H1 (cell line): ENCODE results near the gene SNAPC1. TPM values are rescaled to one million over a fixed set of nuclear protein-coding genes. Genes with fewer than 3 reads are reported as not detected.

Experiments used
- CTCF ChIA-PET: fragments of 300-600 bp; sonication (Branson Sonifier 250); formaldehyde crosslinking; loops from one replicate; lab custom pipeline; 2021; ENCODE audit not compliant: partially characterized antibody; lab: Charles Lee
- POLR2A ChIA-PET: fragments of 300-600 bp; sonication (Branson Sonifier 250); formaldehyde crosslinking; loops from one replicate; lab custom pipeline; 2021; ENCODE audit warnings: inconsistent platforms; ENCODE audit not compliant: partially characterized antibody; lab: Charles Lee
- DNase-seq, 2 experiments: peaks; one replicate each; pipeline versions ENCODE4 v3.0.0 to v3.0.0-alpha.2; 2010 to 2022; ENCODE audit warnings: low spot score in 2 of 2, low read depth in 1 of 2, mixed read lengths in 1 of 2
- FAIRE-seq: peaks from 2 replicates; lab custom pipeline; 2011; peaks lifted over from hg19 to GRCh38; lab: Jason Lieb, UNC
- H2AFZ ChIP-seq: 2 replicates; pipeline ENCODE4 v1.8.1; 2012; ENCODE audit warnings: low read length, inconsistent platforms
- H2AK5ac ChIP-seq: 2 replicates; pipeline ENCODE4 v1.6.1; 2013; ENCODE audit warnings: low read depth, low read length
- H2BK120ac ChIP-seq: replicated peaks from 2 replicates; pipeline ENCODE3; 2013; ENCODE audit warnings: low read depth, low read length, inconsistent platforms
- H2BK12ac ChIP-seq: 2 replicates; pipeline ENCODE4 v1.6.1; 2013; ENCODE audit warnings: low read depth, low read length
- H2BK15ac ChIP-seq: 2 replicates; pipeline ENCODE4 v1.6.1; 2013; ENCODE audit warnings: low read length
- H2BK20ac ChIP-seq: 2 replicates; pipeline ENCODE4 v1.6.1; 2013; ENCODE audit warnings: low read length
- H2BK5ac ChIP-seq: 2 replicates; pipeline ENCODE4 v1.6.1; 2013; ENCODE audit warnings: low read depth, low read length
- H3K14ac ChIP-seq: 2 replicates; pipeline ENCODE4 v1.6.1; 2013; ENCODE audit warnings: inconsistent platforms; ENCODE audit not compliant: insufficient read length
- H3K18ac ChIP-seq: 2 replicates; pipeline ENCODE4 v1.6.1; 2013; ENCODE audit warnings: low read length; ENCODE audit errors: extremely low read depth
- H3K23ac ChIP-seq: 2 replicates; pipeline ENCODE4 v1.6.1; 2013; ENCODE audit warnings: inconsistent platforms; ENCODE audit not compliant: insufficient read length
- H3K23me2 ChIP-seq: 2 replicates; pipeline ENCODE4 v1.6.1; 2013; ENCODE audit warnings: low read depth, low read length
- H3K27ac ChIP-seq: 2 replicates; pipeline ENCODE4 v1.6.1; 2011; ENCODE audit warnings: low read depth, low read length, inconsistent platforms
- H3K27me3 ChIP-seq, 4 experiments: replicated peaks in 1 of 4; 1 replicate in 1 of 4; 2 replicates in 3 of 4; pipeline versions ENCODE4 v1.6.1 to v1.8.1; 2011 to 2013; ENCODE audit warnings: low read length in 3 of 4, mild to moderate bottlenecking in 3 of 4, inconsistent platforms in 2 of 4, mixed read lengths in 2 of 4, moderate library complexity in 1 of 4; ENCODE audit not compliant: control insufficient read depth in 3 of 4, insufficient read depth in 3 of 4; ENCODE audit errors: extremely low read depth in 1 of 4
- H3K36me3 ChIP-seq, 4 experiments: 2 replicates each; pipeline versions ENCODE4 v1.6.1 to v1.8.1; 2011 to 2013; ENCODE audit warnings: mild to moderate bottlenecking in 4 of 4, low read length in 3 of 4, moderate library complexity in 2 of 4, control low read depth in 1 of 4, inconsistent platforms in 1 of 4; ENCODE audit not compliant: insufficient read depth in 4 of 4, control insufficient read depth in 2 of 4
- H3K4ac ChIP-seq: replicated peaks from 2 replicates; pipeline ENCODE3; 2013; ENCODE audit warnings: low read length, low read depth, mixed read lengths, inconsistent platforms; ENCODE audit not compliant: insufficient read length
- H3K4me1 ChIP-seq, 4 experiments: replicated peaks in 1 of 4; 1 replicate in 1 of 4; 2 replicates in 3 of 4; pipeline versions ENCODE4 v1.6.1 to v1.8.1; 2011 to 2013; ENCODE audit warnings: low read length in 3 of 4, inconsistent platforms in 2 of 4, mixed read lengths in 1 of 4; ENCODE audit not compliant: insufficient read depth in 4 of 4, control insufficient read depth in 3 of 4
- H3K4me2 ChIP-seq, 2 experiments: 2 replicates each; pipeline versions ENCODE4 v1.6.1 to v1.8.1; 2011 to 2013; ENCODE audit warnings: low read depth in 2 of 2, low read length in 2 of 2, control low read depth in 1 of 2, inconsistent platforms in 1 of 2, mild to moderate bottlenecking in 1 of 2; ENCODE audit not compliant: insufficient read depth in 1 of 2
- H3K4me3 ChIP-seq, 4 experiments: fragments of 200-600, 300-600 bp in 1 of 4; sonication (generic), shearing (Covaris generic), sonication (Bioruptor Twin) in 1 of 4; 2 replicates each; pipeline versions ENCODE4 v1.5.1 to v1.8.1; 2011 to 2016; ENCODE audit warnings: low read length in 4 of 4, low read depth in 3 of 4, control low read depth in 2 of 4, inconsistent platforms in 2 of 4, mild to moderate bottlenecking in 2 of 4, mixed read lengths in 1 of 4, moderate library complexity in 1 of 4; ENCODE audit not compliant: insufficient read depth in 2 of 4; ENCODE audit errors: extremely low read depth in 1 of 4
- H3K56ac ChIP-seq: replicated peaks from 2 replicates; pipeline ENCODE3; 2013; ENCODE audit warnings: low read depth, mild to moderate bottlenecking, mixed read lengths, low read length, inconsistent platforms; ENCODE audit not compliant: insufficient read length
- H3K79me1 ChIP-seq: 2 replicates; pipeline ENCODE4 v1.6.1; 2013; ENCODE audit warnings: low read depth, low read length, control low read depth
- H3K79me2 ChIP-seq, 2 experiments: 2 replicates each; pipeline versions ENCODE4 v1.6.1 to v1.8.1; 2012 to 2013; ENCODE audit warnings: low read length in 2 of 2, mild to moderate bottlenecking in 2 of 2, inconsistent platforms in 1 of 2; ENCODE audit not compliant: insufficient read depth in 2 of 2, control insufficient read depth in 1 of 2
- H3K9ac ChIP-seq, 4 experiments: replicated peaks in 1 of 4; 1 replicate in 1 of 4; 2 replicates in 3 of 4; pipeline versions ENCODE4 v1.6.1 to v1.8.1; 2011 to 2013; ENCODE audit warnings: low read depth in 3 of 4, low read length in 3 of 4, control low read depth in 2 of 4, mild to moderate bottlenecking in 2 of 4, moderate library complexity in 2 of 4, inconsistent platforms in 1 of 4; ENCODE audit errors: extremely low read depth in 1 of 4
- H3K9me3 ChIP-seq, 2 experiments: 2 replicates each; pipeline versions ENCODE4 v1.6.1 to v1.8.1; 2012 to 2013; ENCODE audit warnings: mild to moderate bottlenecking in 2 of 2, moderate library complexity in 2 of 2, control low read depth in 1 of 2, inconsistent platforms in 1 of 2, low read depth in 1 of 2, low read length in 1 of 2, mixed read lengths in 1 of 2; ENCODE audit not compliant: insufficient read depth in 2 of 2
- H4K20me1 ChIP-seq, 2 experiments: replicated peaks in 1 of 2; 2 replicates each; pipeline versions ENCODE3 to v1.8.1; 2011 to 2013; ENCODE audit warnings: inconsistent platforms in 2 of 2, low read length in 2 of 2, mild to moderate bottlenecking in 1 of 2; ENCODE audit not compliant: insufficient read depth in 2 of 2, control insufficient read depth in 1 of 2
- H4K5ac ChIP-seq: 2 replicates; pipeline ENCODE4 v1.6.1; 2013; ENCODE audit warnings: low read length, low read depth, mixed read lengths, inconsistent platforms; ENCODE audit not compliant: insufficient read length
- H4K8ac ChIP-seq: 2 replicates; pipeline ENCODE4 v1.8.0; 2013; ENCODE audit warnings: mild to moderate bottlenecking, moderate library complexity, low read length, inconsistent platforms; ENCODE audit not compliant: insufficient read depth; ENCODE audit errors: extremely low read depth
- H4K91ac ChIP-seq: replicated peaks from 2 replicates; pipeline ENCODE3; 2013; ENCODE audit warnings: low read length, mixed read lengths, inconsistent platforms; ENCODE audit not compliant: insufficient read length
- EP300 ChIP-seq, 2 experiments: IDR thresholded peaks; 1 replicate in 1 of 2; 2 replicates in 1 of 2; pipeline ENCODE4 v1.6.1; 2011 to 2012; ENCODE audit warnings: low read depth in 2 of 2, low read length in 2 of 2, mild to moderate bottlenecking in 2 of 2, borderline replicate concordance in 1 of 2, inconsistent platforms in 1 of 2, moderate library complexity in 1 of 2
- WGBS, 2 experiments: shearing (Covaris generic) in 1 of 2; methylation state at CpG; one replicate each; pipeline versions ENCODE4 v1.1.6 to v1.1.7; 2013 to 2015; ENCODE audit warnings: low lambda C conversion rate in 2 of 2, mixed read lengths in 2 of 2, inconsistent platforms in 1 of 2, low coverage in 1 of 2, missing lambda C conversion rate in 1 of 2; ENCODE audit not compliant: insufficient replicate concordance in 2 of 2, insufficient coverage in 1 of 2, insufficient read length in 1 of 2; ENCODE audit errors: extremely low coverage in 1 of 2, missing lambda C conversion rate in 1 of 2; 5-methylcytosine and 5-hydroxymethylcytosine counted together
- polyA plus RNA-seq, 7 experiments: library from polyadenylated mRNA; depleted of rRNA in 3 of 7; stranded (reverse) in 5 of 7; unstranded in 2 of 7; fragments of >200 nt in 5 of 7; fragments of 200-250 nt in 2 of 7; gene quantifications; 1 replicate in 5 of 7; 2 replicates in 1 of 7; 4 replicates in 1 of 7; pipeline versions ENCODE4 v1.2.1 to v1.2.3, GENCODE V29; 2011 to 2013; ENCODE audit warnings: missing spikeins in 2 of 7, mixed read lengths in 2 of 7
- total RNA-seq: library from RNA; stranded (reverse); fragmentation: NEBNext Ultra II Directional; extraction: Animal tissue kit (Norgen Biotek cat#: 25700); gene quantifications from 2 replicates; pipeline ENCODE4 v1.2.1, GENCODE V29; 2021

The SNAPC1 gene
- total and polyA plus RNA-seq, 2 of the 8 experiments (the other 6 are each of a cell fraction or from before 2014, with no cell fraction given): 5.8 to 11.1 TPM

DNA sequence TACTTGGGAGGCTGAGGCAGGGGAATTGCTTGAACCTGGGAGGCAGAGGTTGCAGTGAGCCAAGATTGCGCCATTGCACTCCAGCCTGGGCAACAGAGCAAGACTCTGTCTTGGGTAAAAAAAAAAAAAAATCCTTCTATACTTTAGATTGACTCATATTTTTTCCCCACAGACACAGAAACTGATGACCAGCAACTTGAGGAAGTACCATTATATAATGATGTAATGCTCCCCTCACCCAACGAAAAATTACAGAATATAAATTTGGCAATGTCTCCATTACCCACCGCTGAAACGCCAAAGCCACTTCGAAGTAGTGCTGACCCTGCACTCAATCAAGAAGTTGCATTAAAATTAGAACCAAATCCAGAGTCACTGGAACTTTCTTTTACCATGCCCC is 24.3 kb upstream of the SNAPC1 start:
- no peak overlapping the region for H3K18ac ChIP-seq
- no peak overlapping the region for H4K91ac ChIP-seq
- H3K4me2 ChIP-seq: no peak overlapping the region
- FAIRE-seq (no peak), DNase-seq (no peak)
- H2BK5ac ChIP-seq: no peak overlapping the region
- H2BK12ac ChIP-seq: no peak overlapping the region
- ChIA-PET POLR2A (interaction anchor here (2.9 kb wide), 1 partner anchor 11 kb away, joined by 12 read pairs; no protein-coding TSS in a partner anchor), CTCF (interaction anchor here (1.3 kb wide), 1 partner anchor 8 kb away, joined by 3 read pairs; no protein-coding TSS in a partner anchor)
- peaks cover 0 to 2% of the 10 kb centered on the region in 2 experiments for H4K20me1 ChIP-seq
- H3K4me1 ChIP-seq: no peaks in the 10 kb centered on the region
- H3K4me3 ChIP-seq: no peak overlapping the region
- H4K5ac ChIP-seq: no peak overlapping the region
- H3K9me3 ChIP-seq: no peaks in the 10 kb centered on the region
- no peak overlapping the region for H2BK120ac ChIP-seq
- H2BK15ac ChIP-seq: no peak overlapping the region
- H3K27me3 ChIP-seq: peaks cover 0 to 2% (median 0%) of the 10 kb centered on the region in 4 experiments; a peak in 1 of 7 replicates
- H4K8ac ChIP-seq: no peak overlapping the region
- H3K4ac ChIP-seq: no peak overlapping the region
- peaks cover 3% of the 10 kb centered on the region; the same call in 1 of the 2 replicates for H3K79me1 ChIP-seq
- no peak for TF ChIP-seq EP300 (IDR thresholded peaks at IDR 0.05; ENCODE audit: borderline replicate concordance in 1 of 2, low read depth in 2 of 2, low read length in 2 of 2)
- no peak overlapping the region for H2AFZ ChIP-seq
- H2AK5ac ChIP-seq: no peak overlapping the region
- 100% methylated on average over 5 of the region's 5 CpGs; no CpG with 5 or more reads in 1 of the 2 experiments for WGBS, 2 experiments
- no peak overlapping the region for H3K9ac ChIP-seq
- H2BK20ac ChIP-seq: no peak overlapping the region
- H3K23ac ChIP-seq: no peak overlapping the region
- no peak overlapping the region for H3K14ac ChIP-seq
- 0 out of 4 replicates have a peak, but pooled peaks cover 0 to 10% of the 10 kb centered on the region in 2 experiments for H3K79me2 ChIP-seq
- H3K36me3 ChIP-seq: peaks cover 21 to 95% (median 74%) of the 10 kb centered on the region in 4 experiments
- no peak overlapping the region for H3K27ac ChIP-seq
- H3K23me2 ChIP-seq: no peaks in the 10 kb centered on the region
- H3K56ac ChIP-seq: no peak overlapping the region
